H1 (cell line): ENCODE results near the gene ANKRD11.

Source experiments
- EGR1 ChIP-seq: IDR thresholded peaks from 2 replicates; pipeline ENCODE4 v1.6.1; 2011; ENCODE audit warnings: low read depth, low read length, borderline replicate concordance
- HDAC6 ChIP-seq: IDR thresholded peaks from one replicate; pipeline ENCODE4 v1.7.1; 2012; ENCODE audit warnings: low read depth, mild to moderate bottlenecking, inconsistent platforms, low read length, moderate library complexity
- PHF8 ChIP-seq: fragments of 200-600 bp; sonication (generic); conservative IDR thresholded peaks from 2 replicates; pipeline ENCODE4 v1.7.1; 2012; ENCODE audit warnings: low read depth, mild to moderate bottlenecking, inconsistent platforms, low read length, moderate library complexity
- POLR2A ChIP-seq, 2 experiments: IDR thresholded peaks; 1 replicate in 1 of 2; 2 replicates in 1 of 2; pipeline ENCODE4 v1.6.1; 2011; ENCODE audit warnings: low read depth in 2 of 2, low read length in 2 of 2, mild to moderate bottlenecking in 2 of 2; ENCODE audit errors: control extremely low read depth in 1 of 2
- RFX5 ChIP-seq: IDR thresholded peaks from 2 replicates; pipeline ENCODE4 v1.6.1; 2011; ENCODE audit warnings: low read depth, low read length, improper control_type of control experiment, borderline replicate concordance
- SIN3A ChIP-seq, 2 experiments: IDR thresholded peaks in 1 of 2; conservative IDR thresholded peaks in 1 of 2; 2 replicates each; pipeline ENCODE4 v1.6.1; 2011 to 2012; ENCODE audit warnings: low read length in 2 of 2, improper control_type of control experiment in 1 of 2, low read depth in 1 of 2, mild to moderate bottlenecking in 1 of 2
- SIX5 ChIP-seq: IDR thresholded peaks from 2 replicates; pipeline ENCODE4 v1.6.1; 2011; ENCODE audit warnings: mild to moderate bottlenecking, low read depth, low read length
- SUZ12 ChIP-seq: fragments of 200-600 bp; sonication (generic); IDR thresholded peaks from 2 replicates; pipeline ENCODE4 v1.6.1; 2012; ENCODE audit warnings: mild to moderate bottlenecking, inconsistent platforms, low read length, moderate library complexity, mixed read lengths
- TF ChIP-seq, protein P1 (sequence below), 3 experiments: IDR thresholded peaks; 1 replicate in 2 of 3; 2 replicates in 1 of 3; pipeline versions ENCODE4 v1.5.1 to v1.6.1; 2011; ENCODE audit warnings: low read length in 3 of 3, mild to moderate bottlenecking in 3 of 3, inconsistent platforms in 2 of 3, low read depth in 1 of 3, moderate library complexity in 1 of 3; ENCODE audit not compliant: insufficient read depth in 1 of 3; ENCODE audit errors: control extremely low read depth in 1 of 3
- TF ChIP-seq, protein P2 (sequence below): IDR thresholded peaks from 2 replicates; pipeline ENCODE4 v1.6.1; 2012; ENCODE audit warnings: inconsistent platforms

DNA sequence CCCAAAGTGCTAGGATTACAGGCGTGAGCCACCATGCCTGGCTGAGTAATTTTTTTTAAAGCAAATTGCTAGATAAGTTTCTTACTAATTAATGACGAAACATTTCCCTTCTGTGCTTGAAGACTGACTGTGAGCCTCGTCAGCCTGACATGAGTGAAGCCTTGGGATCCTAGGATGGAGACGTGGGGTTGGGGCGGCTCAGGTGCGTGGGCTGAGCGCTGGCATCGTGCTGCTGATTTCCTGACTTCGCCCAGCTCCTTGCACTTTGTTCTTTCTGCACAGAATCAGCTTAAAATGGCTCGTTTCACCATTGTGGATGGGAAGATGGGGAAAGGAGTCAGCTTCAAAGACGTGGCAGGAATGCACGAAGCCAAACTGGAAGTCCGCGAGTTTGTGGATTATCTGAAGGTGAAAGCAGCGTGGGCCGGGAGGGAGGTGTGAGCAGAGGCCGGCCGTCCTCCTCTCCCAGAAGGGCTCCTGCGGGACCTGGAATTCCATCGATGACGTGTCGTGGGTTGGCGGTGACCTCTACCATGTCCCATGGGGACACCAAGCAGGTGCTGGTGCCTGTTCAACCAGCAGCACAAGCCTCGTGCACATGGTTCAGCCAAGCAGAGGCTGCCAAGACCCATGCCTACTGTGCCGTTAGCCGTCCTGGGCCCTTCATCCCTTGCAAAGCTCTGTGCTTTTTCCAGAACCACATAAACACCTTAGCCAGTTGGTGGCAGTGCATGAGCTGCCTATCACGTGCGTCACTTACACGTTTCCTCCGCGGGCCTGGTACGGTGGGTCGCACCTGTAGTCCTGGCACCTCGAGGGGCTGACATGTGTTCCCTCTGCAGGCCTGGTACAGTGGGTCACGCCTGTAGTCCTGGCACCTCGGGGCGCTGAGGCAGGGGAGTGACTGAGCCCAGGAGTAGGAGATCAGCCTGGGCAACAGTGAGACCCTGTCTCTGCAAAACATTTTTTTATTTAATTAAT lies 40.3 kb upstream of the ANKRD11 start:
- TF ChIP-seq, protein P1, sequence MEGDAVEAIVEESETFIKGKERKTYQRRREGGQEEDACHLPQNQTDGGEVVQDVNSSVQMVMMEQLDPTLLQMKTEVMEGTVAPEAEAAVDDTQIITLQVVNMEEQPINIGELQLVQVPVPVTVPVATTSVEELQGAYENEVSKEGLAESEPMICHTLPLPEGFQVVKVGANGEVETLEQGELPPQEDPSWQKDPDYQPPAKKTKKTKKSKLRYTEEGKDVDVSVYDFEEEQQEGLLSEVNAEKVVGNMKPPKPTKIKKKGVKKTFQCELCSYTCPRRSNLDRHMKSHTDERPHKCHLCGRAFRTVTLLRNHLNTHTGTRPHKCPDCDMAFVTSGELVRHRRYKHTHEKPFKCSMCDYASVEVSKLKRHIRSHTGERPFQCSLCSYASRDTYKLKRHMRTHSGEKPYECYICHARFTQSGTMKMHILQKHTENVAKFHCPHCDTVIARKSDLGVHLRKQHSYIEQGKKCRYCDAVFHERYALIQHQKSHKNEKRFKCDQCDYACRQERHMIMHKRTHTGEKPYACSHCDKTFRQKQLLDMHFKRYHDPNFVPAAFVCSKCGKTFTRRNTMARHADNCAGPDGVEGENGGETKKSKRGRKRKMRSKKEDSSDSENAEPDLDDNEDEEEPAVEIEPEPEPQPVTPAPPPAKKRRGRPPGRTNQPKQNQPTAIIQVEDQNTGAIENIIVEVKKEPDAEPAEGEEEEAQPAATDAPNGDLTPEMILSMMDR (IDR thresholded peaks at IDR 0.05; ENCODE audit: control extremely low read depth in 1 of 3, insufficient read depth in 1 of 3, low read depth in 1 of 3, low read length in 3 of 3): no peak
- TF ChIP-seq RFX5: no peak
- no peak for TF ChIP-seq EGR1
- no peak for TF ChIP-seq SUZ12
- TF ChIP-seq, protein P2, sequence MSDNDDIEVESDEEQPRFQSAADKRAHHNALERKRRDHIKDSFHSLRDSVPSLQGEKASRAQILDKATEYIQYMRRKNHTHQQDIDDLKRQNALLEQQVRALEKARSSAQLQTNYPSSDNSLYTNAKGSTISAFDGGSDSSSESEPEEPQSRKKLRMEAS: no peak
- TF ChIP-seq POLR2A (IDR thresholded peaks at IDR 0.05; ENCODE audit: control extremely low read depth in 1 of 2, low read depth in 2 of 2, low read length in 2 of 2): no peak
- no peak for TF ChIP-seq HDAC6
- no peak for TF ChIP-seq SIX5
- TF ChIP-seq SIN3A (conservative IDR thresholded peaks at IDR 0.05 in 1 of 2, IDR thresholded peaks at IDR 0.05 in 1 of 2; ENCODE audit: low read depth in 1 of 2, low read length in 2 of 2): no peak
- TF ChIP-seq PHF8: no peak
